HK-2 (cell line): ENCODE measurements around the gene GOLIM4.

Experiments used
- DNase-seq: peaks from one replicate; pipeline ENCODE4 v3.0.0-alpha.2; 2018; ENCODE audit not compliant: unreplicated experiment

The GOLIM4 gene

GRCh38 chr3:168097381-168097780, 1.7 kb upstream of the GOLIM4 start:
- no peak for DNase-seq

DNA sequence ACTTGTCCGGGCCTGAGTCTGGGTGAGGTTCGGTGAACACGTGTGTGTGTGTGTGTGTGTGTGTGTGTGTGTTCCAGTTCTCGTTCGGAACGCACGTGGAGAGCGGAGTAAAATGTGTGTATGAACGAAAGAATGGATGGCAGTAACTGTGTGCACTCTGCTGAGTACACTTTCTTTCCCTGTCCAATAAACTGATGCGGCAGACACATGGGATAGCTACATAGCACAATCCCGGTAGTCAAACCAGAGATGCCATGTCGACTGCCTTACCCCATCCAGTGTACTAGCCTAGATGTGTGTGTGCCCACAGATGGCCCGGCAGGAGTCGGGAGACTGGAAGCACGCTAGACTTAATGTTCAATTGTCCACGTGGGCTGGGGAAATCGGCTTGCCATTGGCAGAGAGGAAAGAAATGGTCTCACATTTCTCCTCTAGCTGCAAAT, 507 bp upstream of the GOLIM4 start:
- DNase-seq: peak; percentile 83

GRCh38 chr3:168094877-168095610, 680 bp downstream of the GOLIM4 start:
- DNase-seq: peak; percentile 72

GRCh38 chr3:168094580-168094876, 1.2 kb downstream of the GOLIM4 start:
- no peak for DNase-seq

- DNase-seq: no peak
Measured at GRCh38 chr3:168093790-168094189, 1.9 kb downstream of the GOLIM4 start.

GRCh38 chr3:168093229-168093628, 2.5 kb downstream of the GOLIM4 start:
- no peak for DNase-seq

DNA sequence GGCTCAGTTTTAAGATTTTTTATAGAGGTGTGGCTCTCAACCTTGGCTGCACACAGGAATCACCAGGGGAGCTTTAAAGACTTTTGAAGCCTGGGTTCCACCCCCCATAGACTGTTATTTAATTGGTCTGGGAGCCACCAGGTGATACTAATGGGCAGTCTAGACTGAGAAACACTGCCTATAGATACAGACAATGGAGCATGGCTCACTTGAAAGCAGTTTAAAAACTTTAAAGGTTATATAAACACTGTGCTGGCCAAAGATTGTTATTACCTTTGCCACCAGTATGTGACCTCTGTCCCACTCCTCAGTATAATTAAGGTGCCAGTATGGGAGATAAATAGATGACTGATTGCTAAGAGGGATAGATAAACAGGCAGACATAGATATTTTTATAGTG, 3.8 kb downstream of the GOLIM4 start:
- DNase-seq: no peak

DNA sequence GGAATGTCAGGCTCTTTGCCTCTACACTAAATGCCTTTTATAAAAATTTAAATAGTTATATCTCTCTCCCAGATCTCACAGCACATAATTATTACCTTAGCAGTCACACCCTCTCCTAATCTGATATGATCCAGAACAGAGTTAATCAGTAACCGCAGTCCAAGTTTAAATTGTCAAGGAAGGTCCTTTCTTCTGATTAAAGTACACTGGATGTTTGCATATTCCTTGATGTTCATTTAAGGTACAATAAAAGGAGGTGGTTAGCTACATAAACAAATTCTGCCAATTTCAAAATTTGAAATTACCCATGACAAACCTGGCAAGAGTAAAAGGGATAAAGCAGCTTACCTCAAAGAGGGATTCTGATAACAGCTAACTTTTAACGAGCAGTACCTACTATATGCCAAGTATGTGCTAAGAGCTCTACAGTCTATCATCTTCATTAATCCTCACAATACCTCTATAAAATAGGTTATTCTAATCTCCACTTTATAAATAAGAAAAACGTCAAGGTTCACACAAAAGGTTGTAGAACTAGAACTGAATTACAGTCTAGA, 4.3 kb downstream of the GOLIM4 start:
- DNase-seq: no peak

DNA sequence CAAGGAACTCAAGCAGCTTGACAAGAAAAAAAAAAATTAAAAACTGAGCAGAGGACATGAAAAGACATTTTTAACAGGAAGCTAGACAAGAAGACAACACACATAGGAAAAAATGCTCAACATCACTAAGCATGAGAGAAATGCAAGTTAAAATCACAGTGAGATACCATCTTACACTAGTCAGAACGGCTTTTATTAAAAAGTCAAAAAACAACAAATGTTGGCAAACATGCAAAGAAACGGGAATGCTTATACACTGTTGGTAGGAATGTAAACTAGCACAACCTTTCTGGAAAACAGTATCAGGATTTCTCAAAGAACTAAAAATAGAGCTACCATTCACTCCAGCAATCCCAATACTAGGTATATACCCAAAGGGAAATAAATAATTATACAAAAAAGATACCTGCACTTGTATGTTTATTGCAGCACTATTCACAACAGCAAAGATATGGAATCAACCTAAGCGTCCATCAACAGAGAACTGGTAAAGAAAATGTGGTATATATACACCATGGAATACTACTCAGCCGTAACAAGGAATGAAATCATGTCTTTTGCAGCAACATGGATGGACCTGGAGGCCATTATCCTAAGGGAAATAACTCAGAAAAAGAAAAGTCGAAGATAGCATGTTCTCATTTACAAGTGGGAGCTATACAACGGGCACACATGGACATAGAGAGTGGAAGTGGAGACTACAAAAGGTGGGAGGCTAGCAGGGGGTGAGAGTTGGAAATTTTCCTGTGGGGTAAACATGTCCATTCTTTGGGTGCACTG, 5.2 kb downstream of the GOLIM4 start:
- DNase-seq: no peak

- DNase-seq: no peak
Measured at GRCh38 chr3:168089179-168089771, 6.4 kb downstream of the GOLIM4 start.

DNA sequence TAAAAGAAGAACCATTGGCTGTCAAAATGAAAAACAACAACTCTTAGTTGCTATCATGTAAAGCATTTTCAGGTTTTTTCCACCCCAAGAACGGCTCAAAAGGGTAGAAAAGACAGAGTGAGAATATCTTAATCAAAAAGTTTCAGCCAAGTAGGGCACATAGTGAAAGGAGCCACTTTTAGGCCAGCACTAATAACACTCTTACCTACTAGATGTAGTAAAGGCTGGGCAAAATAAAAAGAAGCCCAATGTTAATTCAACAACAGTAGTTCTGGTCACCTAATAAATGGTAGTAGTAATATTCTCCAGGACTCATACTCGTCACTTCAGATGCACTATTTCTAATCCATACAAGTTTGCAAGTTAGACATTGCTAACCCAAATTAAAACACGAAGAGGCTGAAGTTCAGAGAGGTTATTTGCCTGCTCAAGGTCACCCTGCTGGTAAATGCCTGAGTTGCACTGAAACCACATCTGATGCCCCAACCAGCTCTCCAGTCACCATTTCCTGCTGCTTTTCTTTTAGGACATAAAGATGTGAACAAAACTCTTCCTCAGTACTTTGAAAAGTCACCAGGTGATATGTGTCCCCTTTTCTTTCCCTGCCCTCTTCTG, 7.5 kb downstream of the GOLIM4 start:
- DNase-seq: no peak

GRCh38 chr3:168087539-168087938, 8.2 kb downstream of the GOLIM4 start:
- DNase-seq: no peak

GRCh38 chr3:168086541-168087260, 9.0 kb downstream of the GOLIM4 start:
- DNase-seq: no peak

DNA sequence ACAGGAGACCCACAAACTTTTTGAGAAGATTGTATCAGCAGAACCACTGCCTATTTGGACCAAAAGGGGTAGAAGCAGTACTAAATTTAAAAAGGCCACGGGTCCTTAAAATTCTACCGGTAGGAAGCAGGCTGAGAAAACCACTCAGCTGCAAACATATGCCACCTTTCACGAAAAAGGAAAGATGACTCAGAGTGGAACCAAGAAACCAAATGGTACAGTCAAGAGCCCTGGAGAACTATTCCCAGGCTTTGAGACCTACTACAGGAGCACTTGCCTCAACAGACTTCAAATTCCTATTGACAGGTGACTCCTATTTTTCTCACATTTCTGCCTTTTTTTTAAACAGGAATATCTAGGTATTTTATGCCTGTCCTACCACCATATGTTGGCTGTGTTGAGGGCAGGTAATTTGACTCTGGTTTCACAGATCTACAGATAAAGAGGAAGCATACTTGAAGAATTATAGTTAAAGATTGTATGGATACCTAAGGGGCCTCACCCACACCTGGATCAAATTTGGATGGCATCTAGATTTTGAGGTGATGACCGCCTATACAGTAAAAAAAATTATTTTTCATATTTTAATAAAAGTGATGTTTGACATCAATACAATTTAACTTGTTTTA, 10.1 kb downstream of the GOLIM4 start:
- DNase-seq: no peak

DNA sequence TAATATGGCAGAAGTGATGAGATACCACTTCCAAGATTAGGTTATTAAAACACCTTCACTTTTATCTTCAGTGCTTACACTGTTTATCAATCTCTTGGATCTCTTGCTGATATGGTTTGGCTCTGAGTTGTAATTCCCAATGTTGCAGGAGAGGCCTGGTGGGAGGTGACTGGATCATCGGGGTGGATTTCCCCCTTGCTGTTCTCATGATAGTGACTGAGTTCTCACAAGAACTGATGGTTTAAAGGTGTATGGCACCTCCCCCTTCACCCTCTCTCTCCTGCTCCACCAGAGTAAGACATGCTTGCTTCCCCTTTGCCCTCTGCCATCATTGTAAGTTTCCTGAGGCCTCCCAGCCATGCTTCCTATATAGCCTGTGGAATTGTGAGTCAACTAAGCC, 11.8 kb downstream of the GOLIM4 start:
- no peak for DNase-seq

- DNase-seq: no peak
Measured at GRCh38 chr3:168081856-168082255, 13.9 kb downstream of the GOLIM4 start.

DNA sequence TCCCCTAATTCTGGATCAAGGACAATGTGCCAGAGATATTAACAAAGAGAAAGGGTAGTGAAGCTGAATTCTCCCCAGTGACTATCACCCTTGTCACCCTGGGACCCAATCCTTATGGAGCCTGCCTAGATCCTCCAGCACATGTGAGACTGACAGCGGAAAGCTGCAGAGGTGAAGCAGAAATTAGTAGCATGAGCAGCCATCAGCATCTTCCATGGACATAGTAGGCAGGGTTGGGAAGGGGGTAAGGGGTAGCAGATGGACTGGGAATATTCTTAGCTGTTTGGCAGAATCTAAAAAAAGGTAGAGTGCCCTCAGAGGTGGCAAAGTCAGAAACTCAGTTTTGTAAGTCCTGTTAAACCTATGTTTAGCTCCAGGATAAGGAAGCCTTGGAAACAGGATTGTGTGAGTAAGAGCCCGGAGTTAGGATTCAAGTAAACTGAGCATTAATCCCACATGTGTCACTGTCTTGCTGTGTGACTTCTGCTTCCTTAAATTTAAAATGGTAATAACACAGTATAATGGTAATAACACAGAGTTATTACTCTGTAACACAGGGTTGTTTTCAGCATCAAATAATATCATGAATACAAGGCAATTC, 14.5 kb downstream of the GOLIM4 start:
- DNase-seq: no peak

DNA sequence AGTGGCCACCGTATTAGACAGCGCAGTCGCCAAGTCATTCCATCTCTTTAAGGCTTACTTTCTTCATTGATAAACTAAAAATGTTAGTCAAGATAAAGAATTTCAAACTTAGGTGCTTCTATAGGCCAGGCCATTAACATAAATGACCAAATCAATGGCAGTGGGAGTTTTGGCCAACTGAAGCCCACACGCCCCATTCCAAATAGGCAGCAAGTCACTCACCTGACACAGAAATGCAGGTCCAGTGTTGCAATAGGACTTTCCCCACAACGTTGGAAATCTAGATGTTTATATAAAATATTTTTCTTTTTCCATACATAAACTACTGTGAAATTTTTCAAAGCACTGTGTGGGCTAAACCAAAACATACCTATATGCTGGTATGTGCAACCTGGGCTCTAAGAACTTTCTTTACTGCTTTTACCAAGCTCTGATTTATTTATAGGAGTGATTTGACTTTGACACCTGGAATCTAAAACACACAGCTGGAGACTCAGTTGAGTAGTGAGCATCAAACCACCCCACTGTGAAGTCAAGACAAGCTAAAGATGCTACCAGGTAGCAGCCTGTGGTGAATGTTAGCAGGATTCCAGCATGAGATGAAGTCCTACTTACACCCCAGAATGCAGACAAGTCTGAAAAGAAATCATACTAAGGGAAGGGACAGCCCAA, 15.1 kb downstream of the GOLIM4 start:
- no peak for DNase-seq

- DNase-seq: no peak
Measured at GRCh38 chr3:168080022-168080421, 15.7 kb downstream of the GOLIM4 start.

GRCh38 chr3:168077091-168077490, 18.6 kb downstream of the GOLIM4 start:
- DNase-seq: no peak
